ENCODE data around the gene CYP8B1. TPM values are rescaled to one million over a fixed set of nuclear protein-coding genes. Genes with fewer than 3 reads are reported as not detected.

The CYP8B1 gene
- total and polyA plus RNA-seq, 4 donors = 0.01 to 0.09 TPM; not detected in 2

GRCh38 chr3:42829083-42829627 lies 46.5 kb downstream of the CYP8B1 start:
- no peak overlapping the region for H3K9ac ChIP-seq (ENCODE audit: insufficient read depth in 1 of 2, low read length in 2 of 2)
- 91 to 97% methylated on average over 5 of the region's 5 CpGs for WGBS, 2 donors
- H3K4me1 ChIP-seq (ENCODE audit: control insufficient read depth in 5 of 5, insufficient read depth in 5 of 5, low read length in 5 of 5) = no peaks in the 10 kb centered on the region
- H3K9me3 ChIP-seq (ENCODE audit: control insufficient read depth in 4 of 4, insufficient read depth in 3 of 4, low read length in 3 of 4) = no peaks in the 10 kb centered on the region
- DNase-seq (no peak), ATAC-seq (ENCODE audit: insufficient read depth, low FRiP score) (no peak)
- no peak for TF ChIP-seq CTCF (IDR thresholded peaks at IDR 0.05; ENCODE audit: control extremely low read depth, extremely low read depth)
- no peaks in the 10 kb centered on the region for H3K27me3 ChIP-seq (ENCODE audit: control insufficient read depth in 3 of 3, insufficient read depth in 3 of 3, low read length in 2 of 3)
- H3K4me3 ChIP-seq = no peak overlapping the region
- H3K27ac ChIP-seq (ENCODE audit: low read depth in 1 of 2, low read length in 1 of 2) = no peak overlapping the region
- H3K36me3 ChIP-seq (ENCODE audit: control insufficient read depth in 4 of 4, insufficient read depth in 4 of 4, low read length in 4 of 4) = no peaks in the 10 kb centered on the region

- H3K9me3 ChIP-seq (ENCODE audit: control insufficient read depth in 4 of 4, insufficient read depth in 3 of 4, low read length in 3 of 4) = no peaks in the 10 kb centered on the region
- no peak overlapping the region for H3K9ac ChIP-seq (ENCODE audit: insufficient read depth in 1 of 2, low read length in 2 of 2)
- no peaks in the 10 kb centered on the region for H3K4me1 ChIP-seq (ENCODE audit: control insufficient read depth in 5 of 5, insufficient read depth in 5 of 5, low read length in 5 of 5)
- no peak for DNase-seq
- 82 to 91% methylated on average over 4 of the region's 4 CpGs for WGBS, 2 donors
- H3K27ac ChIP-seq (ENCODE audit: low read depth in 1 of 2, low read length in 1 of 2) = no peak overlapping the region
- H3K36me3 ChIP-seq (ENCODE audit: control insufficient read depth in 4 of 4, insufficient read depth in 4 of 4, low read length in 4 of 4) = no peaks in the 10 kb centered on the region
- no peak for TF ChIP-seq CTCF (IDR thresholded peaks at IDR 0.05; ENCODE audit: control extremely low read depth, extremely low read depth)
- ATAC-seq (ENCODE audit: insufficient read depth, low FRiP score) = no peak
- H3K4me3 ChIP-seq = no peak overlapping the region
- no peaks in the 10 kb centered on the region for H3K27me3 ChIP-seq (ENCODE audit: control insufficient read depth in 3 of 3, insufficient read depth in 3 of 3, low read length in 2 of 3)
Observed at GRCh38 chr3:42827654-42828053, 48.0 kb downstream of the CYP8B1 start.

- Histone ChIP-seq H3K9ac (ENCODE audit: insufficient read depth in 1 of 2, low read length in 2 of 2) (no peak overlapping the region), H3K36me3 (ENCODE audit: control insufficient read depth in 4 of 4, insufficient read depth in 4 of 4, low read length in 4 of 4) (no peaks in the 10 kb centered on the region), H3K4me1 (ENCODE audit: control insufficient read depth in 5 of 5, insufficient read depth in 5 of 5, low read length in 5 of 5) (no peaks in the 10 kb centered on the region), H3K4me3 (no peak overlapping the region), H3K27ac (ENCODE audit: low read depth in 1 of 2, low read length in 1 of 2) (no peak overlapping the region), H3K9me3 (ENCODE audit: control insufficient read depth in 4 of 4, insufficient read depth in 3 of 4, low read length in 3 of 4) (no peaks in the 10 kb centered on the region), H3K27me3 (ENCODE audit: control insufficient read depth in 3 of 3, insufficient read depth in 3 of 3, low read length in 2 of 3) (no peaks in the 10 kb centered on the region)
- no peak for ATAC-seq (ENCODE audit: insufficient read depth, low FRiP score)
- no peak for TF ChIP-seq CTCF (IDR thresholded peaks at IDR 0.05; ENCODE audit: control extremely low read depth, extremely low read depth)
- no peak for DNase-seq
Observed at GRCh38 chr3:42827023-42827422, 48.7 kb downstream of the CYP8B1 start.

- H3K36me3 ChIP-seq (ENCODE audit: control insufficient read depth in 4 of 4, insufficient read depth in 4 of 4, low read length in 4 of 4) = no peaks in the 10 kb centered on the region
- no peaks in the 10 kb centered on the region for H3K27me3 ChIP-seq (ENCODE audit: control insufficient read depth in 3 of 3, insufficient read depth in 3 of 3, low read length in 2 of 3)
- DNase-seq = no peak
- TF ChIP-seq CTCF (IDR thresholded peaks at IDR 0.05; ENCODE audit: control extremely low read depth, extremely low read depth) = no peak
- H3K9ac ChIP-seq (ENCODE audit: insufficient read depth in 1 of 2, low read length in 2 of 2) = no peak overlapping the region
- H3K4me3 ChIP-seq = no peak overlapping the region
- H3K4me1 ChIP-seq (ENCODE audit: control insufficient read depth in 5 of 5, insufficient read depth in 5 of 5, low read length in 5 of 5) = no peaks in the 10 kb centered on the region
- ATAC-seq (ENCODE audit: insufficient read depth, low FRiP score) = no peak
- no peak overlapping the region for H3K27ac ChIP-seq (ENCODE audit: low read depth in 1 of 2, low read length in 1 of 2)
- no peaks in the 10 kb centered on the region for H3K9me3 ChIP-seq (ENCODE audit: control insufficient read depth in 4 of 4, insufficient read depth in 3 of 4, low read length in 3 of 4)
Observed at GRCh38 chr3:42826141-42826540, 49.5 kb downstream of the CYP8B1 start.

Data from lung (tissue), 12 donors.